Measurements from ENCODE around the gene B2M. TPM values are rescaled to one million over a fixed set of nuclear protein-coding genes. Genes with fewer than 3 reads are reported as not detected.
"Not testable (repeated sequence)": the region's sequence is repeated elsewhere in the genome, so short reads cannot be mapped to it uniquely, and the experiment has no call there.

The B2M gene
- total and polyA plus RNA-seq, 5 donors, result 1,377 to 2,022 (median 1,580) TPM

DNA sequence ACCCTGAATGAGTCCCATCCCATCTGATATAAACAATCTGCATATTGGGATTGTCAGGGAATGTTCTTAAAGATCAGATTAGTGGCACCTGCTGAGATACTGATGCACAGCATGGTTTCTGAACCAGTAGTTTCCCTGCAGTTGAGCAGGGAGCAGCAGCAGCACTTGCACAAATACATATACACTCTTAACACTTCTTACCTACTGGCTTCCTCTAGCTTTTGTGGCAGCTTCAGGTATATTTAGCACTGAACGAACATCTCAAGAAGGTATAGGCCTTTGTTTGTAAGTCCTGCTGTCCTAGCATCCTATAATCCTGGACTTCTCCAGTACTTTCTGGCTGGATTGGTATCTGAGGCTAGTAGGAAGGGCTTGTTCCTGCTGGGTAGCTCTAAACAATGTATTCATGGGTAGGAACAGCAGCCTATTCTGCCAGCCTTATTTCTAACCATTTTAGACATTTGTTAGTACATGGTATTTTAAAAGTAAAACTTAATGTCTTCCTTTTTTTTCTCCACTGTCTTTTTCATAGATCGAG is 4.5 kb downstream of the B2M start:
- peak overlapping the region; percentile 50 for H3K27ac ChIP-seq (ENCODE audit: low read length)
- DNase-seq (no peak), ATAC-seq (no peak)
- 66% methylated on average over 2 of the region's 2 CpGs for WGBS
- H3K9me3 ChIP-seq (ENCODE audit: control insufficient read depth, low read length), result no peaks in the 10 kb centered on the region
- no peaks in the 10 kb centered on the region for H3K27me3 ChIP-seq (ENCODE audit: control insufficient read depth, insufficient read depth)
- no peak overlapping the region for H3K4me3 ChIP-seq (ENCODE audit: low read length)
- peaks cover 2% of the 10 kb centered on the region for H3K4me1 ChIP-seq (ENCODE audit: control insufficient read depth, insufficient read depth, low read length)
- intact Hi-C loops (cut with DNase I), result no loop called here

- ATAC-seq (no peak), DNase-seq (no peak)
- WGBS, result 78% methylated on average over 2 of the region's 2 CpGs
- H3K4me3 ChIP-seq (ENCODE audit: low read length), result no peak overlapping the region
- H3K27ac ChIP-seq (ENCODE audit: low read length), result no peak overlapping the region
- H3K9me3 ChIP-seq (ENCODE audit: control insufficient read depth, low read length), result no peaks in the 10 kb centered on the region
- intact Hi-C loops (cut with DNase I), result no loop called here
- peaks cover 2% of the 10 kb centered on the region for H3K4me1 ChIP-seq (ENCODE audit: control insufficient read depth, insufficient read depth, low read length)
- no peaks in the 10 kb centered on the region for H3K27me3 ChIP-seq (ENCODE audit: control insufficient read depth, insufficient read depth)
Measured at GRCh38 chr15:44716983-44717602, 5.8 kb downstream of the B2M start.

GRCh38 chr15:44718180-44718926 is 7.0 kb downstream of the B2M start:
- no peak for ATAC-seq
- H3K9me3 ChIP-seq (ENCODE audit: control insufficient read depth, low read length), result no peaks in the 10 kb centered on the region
- no peaks in the 10 kb centered on the region for H3K27me3 ChIP-seq (ENCODE audit: control insufficient read depth, insufficient read depth)
- no peak for DNase-seq
- H3K4me3 ChIP-seq (ENCODE audit: low read length), result no peak overlapping the region
- peaks cover 2% of the 10 kb centered on the region for H3K4me1 ChIP-seq (ENCODE audit: control insufficient read depth, insufficient read depth, low read length)
- intact Hi-C loops (cut with DNase I), result no loop called here
- WGBS, result 66% methylated on average over 4 of the region's 4 CpGs
- H3K27ac ChIP-seq (ENCODE audit: low read length), result no peak overlapping the region

GRCh38 chr15:44718927-44719292 is 7.6 kb downstream of the B2M start:
- no peaks in the 10 kb centered on the region for H3K27me3 ChIP-seq (ENCODE audit: control insufficient read depth, insufficient read depth)
- no peaks in the 10 kb centered on the region for H3K9me3 ChIP-seq (ENCODE audit: control insufficient read depth, low read length)
- H3K4me1 ChIP-seq (ENCODE audit: control insufficient read depth, insufficient read depth, low read length), result peaks cover 2% of the 10 kb centered on the region
- ATAC-seq (no peak), DNase-seq (no peak)
- no peak overlapping the region for H3K4me3 ChIP-seq (ENCODE audit: low read length)
- H3K27ac ChIP-seq (ENCODE audit: low read length), result no peak overlapping the region
- intact Hi-C loops (cut with DNase I), result no loop called here
- 88% methylated on average over 8 of the region's 8 CpGs for WGBS

DNA sequence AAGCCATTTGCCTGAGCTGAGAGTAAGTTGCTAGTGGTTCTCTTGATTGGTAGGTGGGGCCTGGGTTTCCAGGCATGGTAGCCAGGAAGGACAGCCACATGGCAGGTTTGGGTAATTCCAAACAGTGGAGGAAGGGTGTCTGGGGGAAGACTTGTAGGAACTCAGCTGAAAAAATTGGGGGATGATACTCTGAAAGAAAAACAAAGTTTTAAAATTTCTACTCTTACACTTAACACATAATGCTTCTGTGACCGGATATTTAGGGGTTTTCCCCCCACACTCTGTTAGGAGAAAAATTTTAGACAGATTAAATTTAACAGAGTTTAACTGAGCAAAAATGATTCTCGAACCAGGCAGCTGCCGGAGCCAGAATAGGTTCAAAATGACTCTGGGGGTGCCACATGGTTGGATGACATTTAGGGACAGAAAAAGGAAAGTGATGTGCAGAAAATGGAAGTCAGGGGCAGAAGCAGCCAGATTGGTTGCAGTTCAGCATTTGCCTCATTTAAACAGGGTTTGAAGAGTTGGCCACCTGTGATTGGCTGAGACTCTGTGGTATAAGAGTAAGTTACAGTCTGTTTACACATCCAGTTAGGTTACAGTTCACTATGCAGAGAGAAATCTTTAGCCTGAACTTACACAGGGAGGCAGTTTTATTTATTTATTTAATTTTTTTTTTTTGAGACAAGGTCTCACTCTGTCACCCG is 8.1 kb downstream of the B2M start:
- H3K4me1 ChIP-seq (ENCODE audit: control insufficient read depth, insufficient read depth, low read length), result peaks cover 2% of the 10 kb centered on the region
- H3K27me3 ChIP-seq (ENCODE audit: control insufficient read depth, insufficient read depth), result no peaks in the 10 kb centered on the region
- peak in 1 of 2 donors; percentile 21 for ATAC-seq
- no peaks in the 10 kb centered on the region for H3K9me3 ChIP-seq (ENCODE audit: control insufficient read depth, low read length)
- no peak overlapping the region for H3K4me3 ChIP-seq (ENCODE audit: low read length)
- no peak overlapping the region for H3K27ac ChIP-seq (ENCODE audit: low read length)
- 77% methylated on average over 4 of the region's 4 CpGs for WGBS
- intact Hi-C loops (cut with DNase I), result no loop called here
- DNase-seq, result no peak

DNA sequence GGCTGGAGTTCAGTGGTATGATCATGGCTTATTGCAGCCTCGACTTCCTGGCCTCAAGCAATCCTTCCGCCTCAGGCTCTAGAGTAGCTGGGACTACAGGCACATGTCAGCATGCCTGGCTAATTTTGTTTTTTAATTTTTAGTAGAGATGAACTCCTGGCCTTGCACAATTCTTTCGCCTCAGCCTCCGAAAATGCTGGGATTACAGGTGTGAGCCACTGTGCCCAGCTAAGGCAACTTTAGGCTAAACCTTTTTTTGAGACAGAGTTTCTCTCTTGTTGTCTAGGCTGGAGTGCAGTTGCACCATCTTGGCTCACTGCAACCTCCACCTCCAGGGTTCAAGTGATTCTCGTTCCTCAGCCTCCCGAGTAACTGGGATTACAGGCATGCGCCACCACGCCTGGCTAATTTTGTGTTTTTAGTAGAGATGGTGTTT is 8.7 kb downstream of the B2M start:
- 89% methylated on average over 8 of the region's 8 CpGs for WGBS
- intact Hi-C loops (cut with DNase I); H3K27ac ChIP-seq (ENCODE audit: low read length); H3K4me1 ChIP-seq (ENCODE audit: control insufficient read depth, insufficient read depth, low read length); H3K4me3 ChIP-seq (ENCODE audit: low read length); H3K27me3 ChIP-seq (ENCODE audit: control insufficient read depth, insufficient read depth); H3K9me3 ChIP-seq (ENCODE audit: control insufficient read depth, low read length); ATAC-seq; DNase-seq: not testable (repeated sequence)

GRCh38 chr15:44720460-44721176 is 9.3 kb downstream of the B2M start:
- no peaks in the 10 kb centered on the region for H3K27me3 ChIP-seq (ENCODE audit: control insufficient read depth, insufficient read depth)
- no peak overlapping the region for H3K4me3 ChIP-seq (ENCODE audit: low read length)
- peaks cover 2% of the 10 kb centered on the region for H3K4me1 ChIP-seq (ENCODE audit: control insufficient read depth, insufficient read depth, low read length)
- WGBS, result 90% methylated on average over 4 of the region's 4 CpGs
- no peak for DNase-seq
- intact Hi-C loops (cut with DNase I), result no loop called here
- peak in 1 of 2 donors; percentile 23 for ATAC-seq
- H3K27ac ChIP-seq (ENCODE audit: low read length), result no peak overlapping the region
- no peaks in the 10 kb centered on the region for H3K9me3 ChIP-seq (ENCODE audit: control insufficient read depth, low read length)

- Histone ChIP-seq H3K4me1 (ENCODE audit: control insufficient read depth, insufficient read depth, low read length) (no peaks in the 10 kb centered on the region), H3K9me3 (ENCODE audit: control insufficient read depth, low read length) (no peaks in the 10 kb centered on the region), H3K27me3 (ENCODE audit: control insufficient read depth, insufficient read depth) (no peaks in the 10 kb centered on the region), H3K4me3 (ENCODE audit: low read length) (no peak overlapping the region), H3K27ac (ENCODE audit: low read length) (no peak overlapping the region)
- 88% methylated on average over 2 of the region's 2 CpGs for WGBS
- no peak for DNase-seq
- intact Hi-C loops (cut with DNase I), result no loop called here
- ATAC-seq, result no peak
Measured at GRCh38 chr15:44722011-44722410, 10.7 kb downstream of the B2M start.

- Histone ChIP-seq H3K4me1 (ENCODE audit: control insufficient read depth, insufficient read depth, low read length) (no peaks in the 10 kb centered on the region), H3K27me3 (ENCODE audit: control insufficient read depth, insufficient read depth) (no peaks in the 10 kb centered on the region), H3K4me3 (ENCODE audit: low read length) (peak overlapping the region; percentile 22), H3K27ac (ENCODE audit: low read length) (peak overlapping the region; percentile 93), H3K9me3 (ENCODE audit: control insufficient read depth, low read length) (no peaks in the 10 kb centered on the region)
- ATAC-seq, result no peak
- 43% methylated on average over 7 of the region's 7 CpGs for WGBS
- intact Hi-C loops (cut with DNase I), result loop anchor here in 2 of 4 donors (2.0 kb wide), 1 partner anchor 13 kb away; no protein-coding TSS in a partner anchor
- DNase-seq, result no peak
Measured at GRCh38 chr15:44726136-44726535, 14.8 kb downstream of the B2M start.

DNA sequence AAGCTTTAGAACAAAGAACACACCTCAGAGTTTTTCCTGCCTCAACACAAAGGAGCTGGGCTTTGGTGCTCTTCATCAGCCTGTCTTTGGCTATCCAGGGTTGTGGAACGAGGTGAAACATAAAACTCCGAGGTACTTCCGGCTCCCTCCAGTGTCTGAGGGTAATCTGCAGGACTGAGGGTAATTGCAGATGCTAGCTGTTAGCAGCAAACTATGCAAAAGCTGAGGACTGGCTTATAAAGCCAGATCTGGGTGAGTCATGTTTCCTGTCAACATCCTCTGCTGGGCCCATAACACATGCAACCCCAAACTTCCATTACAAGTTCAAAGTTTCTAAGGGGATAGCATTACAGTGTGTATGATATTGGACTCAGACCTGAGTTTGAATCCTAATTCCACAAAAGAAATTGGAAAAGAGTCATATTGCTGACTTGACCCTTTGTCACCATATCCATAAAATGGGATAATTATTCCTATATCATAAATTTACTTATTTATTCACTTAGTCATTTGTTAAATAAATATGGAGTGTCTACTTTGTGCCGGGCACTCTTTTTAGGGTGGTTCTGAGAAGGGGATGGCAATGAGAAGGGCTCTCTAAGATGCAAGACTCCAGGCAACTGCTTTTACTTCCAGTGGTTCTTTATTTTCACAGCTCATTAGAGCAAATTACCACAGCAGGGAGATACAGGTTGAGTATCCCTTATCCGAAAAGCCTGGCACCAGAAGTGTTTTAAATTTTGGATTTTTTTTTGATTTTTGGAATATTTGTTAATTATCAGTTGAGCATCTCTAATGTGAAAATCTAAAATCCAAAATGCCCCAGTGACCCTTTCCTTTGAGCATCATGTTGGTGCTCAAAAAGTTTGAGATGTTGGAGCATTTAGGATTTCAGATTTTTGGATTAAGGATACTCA is 15.5 kb downstream of the B2M start:
- H3K27me3 ChIP-seq (ENCODE audit: control insufficient read depth, insufficient read depth), result no peaks in the 10 kb centered on the region
- peak; percentile 23 to 46 for ATAC-seq
- peak in 1 of 3 donors; percentile 29 for DNase-seq
- peak overlapping the region; percentile 93 for H3K27ac ChIP-seq (ENCODE audit: low read length)
- WGBS, result 28% methylated on average over 5 of the region's 5 CpGs
- H3K4me1 ChIP-seq (ENCODE audit: control insufficient read depth, insufficient read depth, low read length), result no peaks in the 10 kb centered on the region
- intact Hi-C loops (cut with DNase I), result loop anchor here in 2 of 4 donors (2.0 kb wide), 1 partner anchor 14 kb away; no protein-coding TSS in a partner anchor
- H3K9me3 ChIP-seq (ENCODE audit: control insufficient read depth, low read length), result no peaks in the 10 kb centered on the region
- peak overlapping the region; percentile 22 for H3K4me3 ChIP-seq (ENCODE audit: low read length)

Measured in right cardiac atrium (tissue), 5 donors.